GM18526 (cell line): ENCODE measurements around the gene HDDC3.

Experiments
- POLR2A ChIP-seq: IDR thresholded peaks from 3 replicates; pipeline ENCODE4 v1.6.1; 2011; ENCODE audit not compliant: insufficient read length; ENCODE audit errors: extremely low read depth

HDDC3 gene

GRCh38 chr15:90942354-90943120 lies 10.2 kb upstream of the HDDC3 start:
- no peak for TF ChIP-seq POLR2A

DNA sequence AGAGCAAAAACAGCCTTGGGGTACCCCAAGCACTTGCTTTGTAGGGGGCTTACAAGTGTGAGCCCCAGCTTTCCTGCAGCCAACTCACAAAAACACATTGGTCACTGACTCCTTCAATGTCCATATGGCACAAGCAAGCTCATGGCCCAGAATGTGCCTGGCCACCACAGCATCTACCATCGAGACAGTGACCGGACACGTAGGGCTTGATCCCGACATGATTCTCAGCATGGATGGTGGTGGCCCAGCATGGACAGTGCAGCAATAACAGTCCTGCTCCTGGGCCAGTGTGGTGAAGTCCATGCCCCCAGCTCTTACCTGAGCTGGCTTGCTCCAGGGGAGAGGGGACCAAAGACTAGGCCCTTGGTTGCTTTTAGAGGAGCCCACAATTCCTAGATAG lies 8.7 kb upstream of the HDDC3 start:
- TF ChIP-seq POLR2A: no peak

DNA sequence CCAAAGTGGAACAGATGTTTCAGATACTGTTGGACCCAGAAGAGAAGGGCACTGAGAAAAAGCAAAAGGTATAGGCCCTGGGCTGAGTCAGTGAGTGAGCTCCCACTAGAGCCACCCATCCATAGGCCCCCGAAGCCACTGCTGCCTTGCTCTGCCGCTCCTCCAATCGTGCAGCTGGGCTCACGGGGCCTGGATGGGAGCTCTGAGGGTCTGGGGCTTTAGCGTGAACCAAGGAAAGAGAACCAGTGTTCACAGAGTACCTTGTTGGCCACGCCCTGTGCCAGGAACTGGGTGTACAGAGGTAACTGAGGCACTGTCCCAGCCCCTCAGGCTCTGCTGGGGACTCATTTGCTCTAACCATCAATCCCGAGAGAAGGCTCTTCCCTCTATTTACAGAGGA lies 7.4 kb upstream of the HDDC3 start:
- TF ChIP-seq POLR2A: no peak

DNA sequence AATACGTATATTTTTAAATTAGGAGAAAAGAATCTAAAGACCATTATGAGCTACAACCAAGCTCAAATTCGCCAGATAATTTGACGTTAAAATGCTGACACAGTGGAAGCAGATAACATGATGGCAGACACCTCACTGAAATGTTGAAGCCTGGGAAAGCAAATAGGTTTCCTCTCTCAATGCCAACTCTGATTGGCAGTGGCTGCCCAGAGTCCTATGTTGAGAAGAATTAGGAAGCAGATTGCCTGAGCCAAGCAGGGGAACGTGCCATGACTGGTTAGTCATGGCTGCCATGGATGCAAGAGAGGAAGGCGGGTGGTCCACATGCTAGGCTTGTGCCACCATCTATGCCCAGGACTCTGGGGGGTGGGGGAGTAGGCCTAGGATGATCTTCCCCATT lies 5.9 kb upstream of the HDDC3 start:
- no peak for TF ChIP-seq POLR2A

GRCh38 chr15:90936823-90937222 lies 4.5 kb upstream of the HDDC3 start:
- no peak for TF ChIP-seq POLR2A

DNA sequence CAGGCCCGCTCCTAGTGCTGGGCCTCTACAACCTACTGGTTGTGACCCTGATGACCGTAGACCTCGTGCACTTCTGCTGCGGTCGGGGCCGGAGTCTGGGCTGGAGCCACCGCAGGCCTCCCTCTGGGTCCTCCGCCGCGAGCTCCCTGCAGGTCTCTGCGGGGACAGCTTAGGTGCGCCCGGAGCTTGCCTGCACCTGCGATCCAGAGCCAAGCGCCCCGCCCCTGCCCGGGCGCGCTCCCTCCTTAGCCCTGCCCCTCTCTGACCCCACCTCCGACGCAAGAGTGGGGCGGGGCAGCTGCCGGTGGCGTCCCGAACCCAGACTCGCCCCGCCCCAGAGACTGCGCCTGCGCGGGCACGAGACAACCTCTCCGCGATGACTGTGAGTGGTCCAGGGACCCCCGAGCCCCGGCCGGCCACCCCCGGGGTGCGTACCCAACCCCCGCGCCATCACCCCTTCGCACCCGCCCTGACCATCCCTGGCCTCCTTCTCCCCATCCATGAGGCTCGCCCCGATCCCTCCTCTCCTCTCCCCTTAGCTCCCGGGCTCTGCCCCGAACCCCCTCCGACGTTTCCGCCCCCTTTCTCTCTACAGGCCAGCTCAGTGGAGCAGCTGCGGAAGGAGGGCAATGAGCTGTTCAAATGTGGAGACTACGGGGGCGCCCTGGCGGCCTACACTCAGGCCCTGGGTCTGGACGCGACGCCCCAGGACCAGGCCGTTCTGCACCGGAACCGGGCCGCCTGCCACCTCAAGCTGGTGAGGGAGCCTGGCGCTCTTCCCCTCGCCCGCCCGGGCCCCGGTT lies 2.8 kb upstream of the HDDC3 start, which contains the start of gene UNC45A:
UNC45A (plus strand) TSS at position 337 of the 803 bp plus-strand sequence; CDS start at position 377, 40 bp downstream.
- peak; percentile 17 for TF ChIP-seq POLR2A

DNA sequence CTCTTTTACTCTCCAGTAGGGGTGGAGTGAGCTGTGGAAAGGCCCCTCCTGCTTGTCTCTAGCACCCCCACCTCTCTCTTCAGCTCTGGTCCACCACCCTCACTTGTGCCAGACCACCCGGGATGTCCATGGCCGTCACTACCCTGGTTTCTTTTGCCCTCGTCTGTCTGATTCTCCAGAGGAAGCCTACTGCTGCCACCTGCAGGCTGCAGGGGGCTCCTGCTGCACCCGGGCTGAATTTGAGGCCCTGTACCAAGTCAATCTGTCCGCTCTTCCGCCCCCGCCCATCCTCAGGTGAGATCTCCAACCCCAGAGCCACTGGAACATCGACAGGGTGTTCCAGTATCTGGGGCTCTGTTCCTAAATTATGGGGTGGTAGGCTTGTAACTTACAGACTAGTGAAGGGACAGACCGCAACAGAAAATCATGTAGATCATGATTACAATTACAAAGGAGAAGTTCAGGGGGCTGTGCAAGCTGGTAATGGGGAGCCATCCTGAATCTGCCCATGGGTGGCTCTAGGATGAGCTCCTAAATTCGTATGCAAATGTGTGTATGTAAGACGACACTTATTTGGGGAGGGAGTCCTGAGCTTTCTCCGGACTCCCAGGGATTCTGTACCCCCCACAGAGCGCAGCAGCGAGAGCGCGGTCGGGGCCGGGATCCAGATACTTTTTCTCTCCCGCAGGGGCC lies 2.1 kb upstream of the HDDC3 start:
- no peak for TF ChIP-seq POLR2A

DNA sequence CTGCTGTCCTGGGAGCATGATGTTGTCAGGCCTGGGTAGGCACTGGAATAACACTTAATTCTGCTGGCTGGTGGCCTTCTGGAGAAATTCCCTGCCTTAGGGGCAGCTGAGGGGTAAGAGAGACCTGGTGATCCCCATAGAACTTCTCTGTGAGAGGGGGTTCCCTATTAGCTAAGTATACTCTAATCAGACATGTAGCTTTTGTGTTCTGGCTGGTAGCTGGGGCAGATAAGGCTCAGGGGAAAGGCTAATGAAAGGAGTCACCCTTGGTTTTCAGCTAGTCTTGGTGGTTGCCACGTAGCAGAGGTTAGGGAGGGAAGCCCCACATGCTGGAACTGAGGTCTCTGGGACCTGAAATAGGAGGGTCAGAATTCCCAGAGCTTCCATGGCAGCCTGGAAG lies 952 bp upstream of the HDDC3 start:
- no peak for TF ChIP-seq POLR2A

DNA sequence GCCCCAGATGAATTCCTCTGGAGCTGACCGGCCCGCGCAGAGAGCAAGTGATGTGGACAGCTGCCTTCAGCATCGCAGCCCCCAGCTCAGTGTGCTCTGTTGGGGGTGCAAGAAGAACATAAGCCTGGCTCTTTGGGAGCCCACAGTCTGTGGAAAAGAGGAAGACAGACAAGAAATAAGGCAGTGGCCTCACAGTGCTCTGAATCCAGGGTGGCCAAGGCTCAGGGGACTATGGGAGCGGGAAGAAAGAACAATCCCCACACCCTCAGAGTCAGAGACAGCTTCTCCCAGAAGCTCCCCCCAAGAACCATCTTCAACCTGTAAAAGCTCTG lies 277 bp upstream of the HDDC3 start:
- no peak for TF ChIP-seq POLR2A

DNA sequence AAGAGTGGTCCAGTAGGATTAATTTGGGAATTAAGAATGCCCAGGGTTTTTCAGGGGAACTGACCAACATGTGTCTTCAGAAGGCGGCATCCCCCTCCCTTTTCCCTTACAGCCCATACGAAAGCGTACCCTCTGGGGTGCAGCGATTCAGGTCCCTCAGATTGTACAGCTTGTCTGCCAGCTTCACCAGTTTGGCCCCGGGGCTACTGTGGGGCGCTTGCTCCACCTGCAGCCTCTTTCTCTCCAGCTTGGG lies 848 bp downstream of the HDDC3 start:
- no peak for TF ChIP-seq POLR2A

- no peak for TF ChIP-seq POLR2A
Measured at GRCh38 chr15:90930861-90931574, 1.3 kb downstream of the HDDC3 start.

GRCh38 chr15:90929246-90930019 lies 2.9 kb downstream of the HDDC3 start:
- no peak for TF ChIP-seq POLR2A

- TF ChIP-seq POLR2A: no peak
Measured at GRCh38 chr15:90924375-90924774, 8.0 kb downstream of the HDDC3 start.

GRCh38 chr15:90921887-90922286 lies 10.5 kb downstream of the HDDC3 start:
- no peak for TF ChIP-seq POLR2A

GRCh38 chr15:90918835-90919234 lies 13.5 kb downstream of the HDDC3 start:
- TF ChIP-seq POLR2A: no peak
